Cardiac muscle cell (in vitro differentiated cells and primary cell): ENCODE measurements around the gene EMX1. TPM values are rescaled to one million over a fixed set of nuclear protein-coding genes. Genes with fewer than 3 reads are reported as not detected.
A peak's percentile ranks its signal among the peaks of the same experiment; 100 is the strongest.

Source experiments
- DNase-seq, 2 donors: peaks; one replicate each; pipeline versions ENCODE4 v3.0.0 to v3.0.0-alpha.2; 2010 to 2017; ENCODE audit warnings: low read depth in 1 of 2, low spot score in 1 of 2
- H3K27ac ChIP-seq: fragments of 200-600 bp; sonication (generic); 2 replicates; pipeline ENCODE4 v1.5.1; 2016
- H3K27me3 ChIP-seq: fragments of 200-600 bp; sonication (generic); 2 replicates; pipeline ENCODE4 v1.6.0; 2016; ENCODE audit warnings: control low read depth
- H3K36me3 ChIP-seq: fragments of 200-600 bp; sonication (generic); 2 replicates; pipeline ENCODE4 v1.5.1; 2016; ENCODE audit warnings: control low read depth
- H3K4me1 ChIP-seq: fragments of 200-600 bp; sonication (generic); 2 replicates; pipeline ENCODE4 v1.8.1; 2017; ENCODE audit warnings: low read depth, mild to moderate bottlenecking, mixed run types
- H3K4me3 ChIP-seq: fragments of 200-600 bp; sonication (generic); 2 replicates; pipeline ENCODE4 v1.5.1; 2016; ENCODE audit warnings: mild to moderate bottlenecking
- H3K9me3 ChIP-seq: fragments of 200-600 bp; sonication (generic); 2 replicates; pipeline ENCODE4 v1.5.1; 2017; ENCODE audit warnings: low read depth, mild to moderate bottlenecking, control low read depth
- CTCF ChIP-seq: IDR thresholded peaks from 2 replicates; pipeline ENCODE4 v1.5.1; 2012; ENCODE audit warnings: low read depth, mild to moderate bottlenecking, low read length
- polyA plus RNA-seq: library from polyadenylated mRNA; unstranded; fragments of >200 nt; fragmentation: Nextera tagmentation; extraction: Ambion mirVana; gene quantifications from 2 replicates; pipeline ENCODE4 v1.2.1, GENCODE V29; 2016
- total RNA-seq: library from RNA; depleted of rRNA; stranded (reverse); fragments of >200 nt; gene quantifications from 2 replicates; pipeline ENCODE4 v1.2.3, GENCODE V29; 2016

The EMX1 gene
- total and polyA plus RNA-seq, 2 experiments from 2014 or later: 0.24 TPM; not detected in 1

GRCh38 chr2:72908741-72909140 is 8.6 kb upstream of the EMX1 start:
- Histone ChIP-seq H3K36me3 (no peaks in the 10 kb centered on the region), H3K27ac (no peak overlapping the region), H3K9me3 (no peaks in the 10 kb centered on the region), H3K27me3 (peaks cover 100% of the 10 kb centered on the region), H3K4me1 (no peaks in the 10 kb centered on the region), H3K4me3 (no peak overlapping the region)
- TF ChIP-seq CTCF: no peak
- no peak for DNase-seq

GRCh38 chr2:72911256-72911655 is 6.1 kb upstream of the EMX1 start:
- peaks cover 100% of the 10 kb centered on the region for H3K27me3 ChIP-seq
- no peaks in the 10 kb centered on the region for H3K9me3 ChIP-seq
- DNase-seq: no peak
- H3K4me1 ChIP-seq: no peaks in the 10 kb centered on the region
- TF ChIP-seq CTCF: no peak
- no peak overlapping the region for H3K27ac ChIP-seq
- no peaks in the 10 kb centered on the region for H3K36me3 ChIP-seq
- H3K4me3 ChIP-seq: no peak overlapping the region

- DNase-seq: no peak
- Histone ChIP-seq H3K4me1 (no peaks in the 10 kb centered on the region), H3K36me3 (no peaks in the 10 kb centered on the region), H3K27ac (no peak overlapping the region), H3K27me3 (peaks cover 100% of the 10 kb centered on the region), H3K4me3 (no peak overlapping the region), H3K9me3 (no peaks in the 10 kb centered on the region)
- peak; percentile 18 for TF ChIP-seq CTCF
These were observed 3.7 kb upstream of the EMX1 start for GRCh38 chr2:72913486-72914205.

- no peak for DNase-seq
- TF ChIP-seq CTCF: no peak
- no peak overlapping the region for H3K4me3 ChIP-seq
- no peaks in the 10 kb centered on the region for H3K4me1 ChIP-seq
- no peaks in the 10 kb centered on the region for H3K9me3 ChIP-seq
- no peaks in the 10 kb centered on the region for H3K36me3 ChIP-seq
- peaks cover 100% of the 10 kb centered on the region for H3K27me3 ChIP-seq
- H3K27ac ChIP-seq: no peak overlapping the region
These were observed 3.1 kb upstream of the EMX1 start for GRCh38 chr2:72914206-72914559.

- Histone ChIP-seq H3K36me3 (no peaks in the 10 kb centered on the region), H3K4me1 (no peaks in the 10 kb centered on the region), H3K27ac (no peak overlapping the region), H3K4me3 (no peak overlapping the region), H3K27me3 (peaks cover 100% of the 10 kb centered on the region), H3K9me3 (no peaks in the 10 kb centered on the region)
- TF ChIP-seq CTCF: no peak
- DNase-seq: no peak
These were observed 2.6 kb upstream of the EMX1 start for GRCh38 chr2:72914589-72915319.
